ENCODE measurements around the gene TUBB4A. TPM values are rescaled to one million over a fixed set of nuclear protein-coding genes. Genes with fewer than 3 reads are reported as not detected.

The TUBB4A gene
- total and polyA plus RNA-seq, 9 of the 15 experiments (the other 6 are each of a cell fraction or from before 2014, with no cell fraction given) = 0.14 to 7.0 (median 0.75) TPM

DNA sequence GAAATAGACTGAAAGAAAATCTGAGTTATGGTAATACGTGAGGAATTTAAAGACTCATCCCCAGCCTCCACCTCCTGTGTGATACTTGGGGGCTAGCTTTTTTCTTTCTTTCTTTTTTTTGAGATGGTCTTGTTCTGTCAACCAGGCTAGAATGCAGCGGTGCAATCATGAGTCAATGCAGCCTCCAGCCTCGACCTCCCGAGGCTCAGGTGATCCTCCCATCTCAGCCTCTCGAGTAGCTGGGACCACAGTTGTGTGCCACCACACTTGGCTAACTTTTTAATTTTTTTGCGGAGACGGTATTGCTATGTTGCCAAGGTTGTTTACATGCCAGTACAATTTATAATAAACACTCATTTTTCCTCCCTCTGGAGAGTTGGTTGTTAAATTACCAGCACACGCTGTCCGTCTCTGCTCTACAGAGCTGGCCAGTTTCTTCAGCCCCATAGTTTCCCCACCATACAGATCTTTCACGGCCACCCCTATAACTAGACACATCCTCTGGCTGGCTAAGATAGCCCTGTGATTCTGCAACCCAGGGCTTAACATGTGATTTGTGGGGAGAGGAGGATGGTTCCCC, 33.5 kb upstream of the TUBB4A start (continued):
- TF ChIP-seq, protein P1, sequence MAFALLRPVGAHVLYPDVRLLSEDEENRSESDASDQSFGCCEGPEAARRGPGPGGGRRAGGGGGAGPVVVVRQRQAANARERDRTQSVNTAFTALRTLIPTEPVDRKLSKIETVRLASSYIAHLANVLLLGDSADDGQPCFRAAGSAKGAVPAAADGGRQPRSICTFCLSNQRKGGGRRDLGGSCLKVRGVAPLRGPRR (CRISPR knock-in tag; IDR thresholded peaks at IDR 0.05) = no peak
- 0 out of 4 replicates have a peak, but pooled peaks of 1 of the 2 experiments have one; percentile 45 for TF ChIP-seq SIN3A (IDR thresholded peaks at IDR 0.05; ENCODE audit: borderline replicate concordance in 2 of 2, control insufficient read depth in 1 of 2, low read depth in 2 of 2, low read length in 2 of 2)
- TF ChIP-seq CBFA2T3 (IDR thresholded peaks at IDR 0.05) = no peak
- TF ChIP-seq ZKSCAN1 (IDR thresholded peaks at IDR 0.05; ENCODE audit: low read depth, low read length) = no peak
- peak; percentile 12 for TF ChIP-seq RBM25 (IDR thresholded peaks at IDR 0.05; ENCODE audit: low read depth, low read length, severe bottlenecking)
- peak; percentile 7; the same call in 1 of the 2 replicates for TF ChIP-seq CTBP1 (IDR thresholded peaks at IDR 0.05; ENCODE audit: borderline replicate concordance)

DNA sequence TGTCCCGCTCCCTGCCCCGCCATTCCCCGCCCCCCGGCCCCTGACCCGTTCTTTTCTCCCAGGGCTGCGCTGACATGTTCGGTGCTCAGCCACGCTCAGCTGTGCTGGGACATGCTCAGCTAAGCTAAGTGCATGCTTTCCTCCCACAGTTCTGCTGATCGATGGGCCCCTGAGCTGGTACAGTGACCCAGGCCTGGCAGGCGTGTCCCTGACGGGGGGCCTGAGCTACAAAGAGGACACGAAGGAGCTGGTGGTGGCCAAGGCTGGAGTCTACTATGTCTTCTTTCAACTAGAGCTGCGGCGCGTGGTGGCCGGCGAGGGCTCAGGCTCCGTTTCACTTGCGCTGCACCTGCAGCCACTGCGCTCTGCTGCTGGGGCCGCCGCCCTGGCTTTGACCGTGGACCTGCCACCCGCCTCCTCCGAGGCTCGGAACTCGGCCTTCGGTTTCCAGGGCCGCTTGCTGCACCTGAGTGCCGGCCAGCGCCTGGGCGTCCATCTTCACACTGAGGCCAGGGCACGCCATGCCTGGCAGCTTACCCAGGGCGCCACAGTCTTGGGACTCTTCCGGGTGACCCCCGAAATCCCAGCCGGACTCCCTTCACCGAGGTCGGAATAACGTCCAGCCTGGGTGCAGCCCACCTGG, 32.5 kb upstream of the TUBB4A start:
- Histone ChIP-seq H3K4me1 (replicated peaks in 1 of 2; ENCODE audit: control insufficient read depth in 2 of 2, insufficient read depth in 2 of 2, low read length in 2 of 2) (peaks cover 17 to 42% of the 10 kb centered on the region in 2 experiments; a peak in 4 of 5 replicates), H3K9me1 (ENCODE audit: control insufficient read depth, insufficient read depth, low read length) (peaks cover 7% of the 10 kb centered on the region), H3K4me3 (no peak overlapping the region), H4K20me1 (replicated peaks; ENCODE audit: control insufficient read depth, insufficient read depth, low read length) (no peaks in the 10 kb centered on the region; the same call in 1 of the 2 replicates), H3K27me3 (ENCODE audit: control insufficient read depth in 2 of 2, insufficient read depth in 2 of 2, low read length in 2 of 2) (no peaks in the 10 kb centered on the region), H3K36me3 (ENCODE audit: control insufficient read depth, insufficient read depth, low read length) (peaks cover 22% of the 10 kb centered on the region), H3K9me3 (replicated peaks; ENCODE audit: control insufficient read depth, insufficient read depth, low read depth, low read length) (peaks cover 4% of the 10 kb centered on the region), H3K4me2 (ENCODE audit: insufficient read depth, low read length) (no peak overlapping the region), H3K27ac (ENCODE audit: extremely low read depth, low read depth, low read length) (no peak overlapping the region), H3K9ac (ENCODE audit: insufficient read depth in 1 of 2, low read depth in 2 of 2, low read length in 2 of 2) (no peak overlapping the region), H2AFZ (ENCODE audit: low read depth, low read length) (no peak overlapping the region), H3K79me2 (ENCODE audit: control insufficient read depth, insufficient read depth, low read length) (peaks cover 25% of the 10 kb centered on the region)
- intact Hi-C loops (cut with micrococcal nuclease) = no loop called here
- no peak for FAIRE-seq
- 92% methylated on average over 21 of the region's 40 CpGs for WGBS (ENCODE audit: insufficient coverage, low coverage, missing lambda C conversion rate)
- DNase-seq (ENCODE audit: extremely low read depth in 1 of 4, low spot score in 3 of 4) = no peak
- in situ Hi-C loops (cut with MboI) = no loop called here
- ChIA-PET CTCF (ENCODE audit: low intra/inter-chr PET ratio) (no interaction called here), POLR2A (interaction anchor here (0.6 to 1.3 kb wide), 7 partner anchors 10 to 144 kb away, joined by 3 to 4 read pairs (median 3); no protein-coding TSS in a partner anchor)
- BruUV-seq (replicated peaks) = no TSS peak
- no peak for ATAC-seq
- TF ChIP-seq TEAD1 (CRISPR knock-in tag; IDR thresholded peaks at IDR 0.05) = no peak
- no peak for TF ChIP-seq CAMTA2 (CRISPR knock-in tag; conservative IDR thresholded peaks at IDR 0.05)
- TF ChIP-seq XRCC5 (IDR thresholded peaks at IDR 0.05; ENCODE audit: low read depth, low read length) = no peak
- no peak for TF ChIP-seq GTF2B (IDR thresholded peaks at IDR 0.05; ENCODE audit: extremely low read depth, insufficient read length)
- TF ChIP-seq MYBL2 (IDR thresholded peaks at IDR 0.05; ENCODE audit: low read depth) = no peak
- no peak for TF ChIP-seq MYBL2 (CRISPR knock-in tag; IDR thresholded peaks at IDR 0.05; ENCODE audit: borderline replicate concordance)
- peak; percentile 41 for TF ChIP-seq POLR2G (IDR thresholded peaks at IDR 0.05; ENCODE audit: low read depth, low read length)
- no peak for TF ChIP-seq SAFB (IDR thresholded peaks at IDR 0.05; ENCODE audit: borderline replicate concordance, low read depth, low read length)
- TF ChIP-seq PTRF (tag; IDR thresholded peaks at IDR 0.05) = no peak
- TF ChIP-seq SRSF1 (IDR thresholded peaks at IDR 0.05; ENCODE audit: low read depth, low read length) = no peak
- TF ChIP-seq SMARCA4 (IDR thresholded peaks at IDR 0.05) = no peak
- TF ChIP-seq RBM22 (IDR thresholded peaks at IDR 0.05; ENCODE audit: low read depth, low read length, poor library complexity, severe bottlenecking) = no peak
